Measurements from ENCODE around the gene RIPPLY3.

- TF ChIP-seq CTCF (conservative IDR thresholded peaks at IDR 0.05 in 1 of 2, IDR thresholded peaks at IDR 0.05 in 1 of 2; ENCODE audit: low read depth in 1 of 2, low read length in 2 of 2), result no peak
- no peak for TF ChIP-seq EZH2 (IDR thresholded peaks at IDR 0.05; ENCODE audit: low read length, missing control alignments)
Measured at GRCh38 chr21:36964827-36965719, 41.4 kb upstream of the RIPPLY3 start.
